GM19452 (cell line): ENCODE results near the gene TRIM29.

Source experiments
- ATAC-seq: cut with Tn5 transposase; IDR thresholded peaks from one replicate; pipeline ENCODE4 v1.9.1; 2021; ENCODE audit not compliant: unreplicated experiment

The TRIM29 gene

GRCh38 chr11:120139316-120140069 lies 1.6 kb upstream of the TRIM29 start:
- ATAC-seq, result no peak

GRCh38 chr11:120137187-120137610 lies 714 bp downstream of the TRIM29 start:
- ATAC-seq, result no peak

- ATAC-seq, result no peak
Measured at GRCh38 chr11:120136356-120136755, 1.6 kb downstream of the TRIM29 start.

GRCh38 chr11:120135838-120136237 lies 2.1 kb downstream of the TRIM29 start:
- ATAC-seq, result no peak

GRCh38 chr11:120134931-120135228 lies 3.0 kb downstream of the TRIM29 start:
- no peak for ATAC-seq

- no peak for ATAC-seq
Measured at GRCh38 chr11:120134106-120134930, 3.6 kb downstream of the TRIM29 start.

GRCh38 chr11:120133216-120134105 lies 4.5 kb downstream of the TRIM29 start:
- ATAC-seq, result no peak

GRCh38 chr11:120132645-120133185 lies 5.2 kb downstream of the TRIM29 start:
- ATAC-seq, result no peak

- ATAC-seq, result no peak
Measured at GRCh38 chr11:120131941-120132644, 5.8 kb downstream of the TRIM29 start.

GRCh38 chr11:120130991-120131760 lies 6.7 kb downstream of the TRIM29 start:
- ATAC-seq, result no peak

GRCh38 chr11:120130176-120130980 lies 7.5 kb downstream of the TRIM29 start:
- ATAC-seq, result no peak

GRCh38 chr11:120129570-120129969 lies 8.3 kb downstream of the TRIM29 start:
- no peak for ATAC-seq

GRCh38 chr11:120128392-120129119 lies 9.4 kb downstream of the TRIM29 start:
- ATAC-seq, result no peak

GRCh38 chr11:120127236-120127635 lies 10.7 kb downstream of the TRIM29 start:
- no peak for ATAC-seq

GRCh38 chr11:120126620-120127019 lies 11.3 kb downstream of the TRIM29 start:
- no peak for ATAC-seq

- ATAC-seq, result no peak
Measured at GRCh38 chr11:120125509-120125908, 12.4 kb downstream of the TRIM29 start.

- ATAC-seq, result no peak
Measured at GRCh38 chr11:120125024-120125423, 12.9 kb downstream of the TRIM29 start.

- ATAC-seq, result no peak
Measured at GRCh38 chr11:120124355-120124754, 13.6 kb downstream of the TRIM29 start.
